Gastrocnemius medialis (tissue), 4 donors: ENCODE results near the gene IDH3A.

Source experiments
- POLR2A ChIP-seq, 2 donors: fragments of 450-650 bp; IDR thresholded peaks; one replicate each; pipeline ENCODE4 v1.6.1; 2017; ENCODE audit warnings: antibody characterized with exemption in 2 of 2, mild to moderate bottlenecking in 2 of 2, moderate library complexity in 2 of 2
- TF ChIP-seq, protein P1 (sequence below), 5 experiments: fragments of 450-650 bp in 3 of 5; fragments of 200-600 bp in 2 of 5; sonication (generic) in 2 of 5; IDR thresholded peaks in 4 of 5; conservative IDR thresholded peaks in 1 of 5; 1 replicate in 4 of 5; 2 replicates in 1 of 5; pipeline ENCODE4 v1.5.1; 2016 to 2019; ENCODE audit warnings: antibody characterized with exemption in 5 of 5, mild to moderate bottlenecking in 3 of 5, moderate library complexity in 3 of 5

DNA sequence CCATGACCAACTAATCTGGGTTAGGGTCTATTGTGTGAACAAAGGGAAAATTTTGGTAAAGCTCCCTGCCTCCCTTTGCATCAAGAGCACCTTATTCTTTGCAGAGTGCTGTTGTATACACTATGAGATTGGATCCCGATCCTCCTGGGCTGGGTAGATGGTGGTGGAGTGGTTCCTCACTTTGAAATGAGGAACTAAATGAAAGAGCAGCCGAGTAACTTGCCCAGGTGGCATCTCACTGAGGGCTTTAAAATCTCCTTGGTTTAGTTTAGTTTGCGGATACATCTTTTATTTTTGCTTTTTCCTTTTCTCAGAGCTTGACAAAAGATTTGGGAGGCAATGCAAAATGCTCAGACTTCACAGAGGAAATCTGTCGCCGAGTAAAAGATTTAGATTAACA, 19.4 kb downstream of the IDH3A start:
- TF ChIP-seq, protein P1, sequence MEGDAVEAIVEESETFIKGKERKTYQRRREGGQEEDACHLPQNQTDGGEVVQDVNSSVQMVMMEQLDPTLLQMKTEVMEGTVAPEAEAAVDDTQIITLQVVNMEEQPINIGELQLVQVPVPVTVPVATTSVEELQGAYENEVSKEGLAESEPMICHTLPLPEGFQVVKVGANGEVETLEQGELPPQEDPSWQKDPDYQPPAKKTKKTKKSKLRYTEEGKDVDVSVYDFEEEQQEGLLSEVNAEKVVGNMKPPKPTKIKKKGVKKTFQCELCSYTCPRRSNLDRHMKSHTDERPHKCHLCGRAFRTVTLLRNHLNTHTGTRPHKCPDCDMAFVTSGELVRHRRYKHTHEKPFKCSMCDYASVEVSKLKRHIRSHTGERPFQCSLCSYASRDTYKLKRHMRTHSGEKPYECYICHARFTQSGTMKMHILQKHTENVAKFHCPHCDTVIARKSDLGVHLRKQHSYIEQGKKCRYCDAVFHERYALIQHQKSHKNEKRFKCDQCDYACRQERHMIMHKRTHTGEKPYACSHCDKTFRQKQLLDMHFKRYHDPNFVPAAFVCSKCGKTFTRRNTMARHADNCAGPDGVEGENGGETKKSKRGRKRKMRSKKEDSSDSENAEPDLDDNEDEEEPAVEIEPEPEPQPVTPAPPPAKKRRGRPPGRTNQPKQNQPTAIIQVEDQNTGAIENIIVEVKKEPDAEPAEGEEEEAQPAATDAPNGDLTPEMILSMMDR (IDR thresholded peaks at IDR 0.05 in 4 of 5, conservative IDR thresholded peaks at IDR 0.05 in 1 of 5): no peak
- no peak for TF ChIP-seq POLR2A (IDR thresholded peaks at IDR 0.05)
